ENCODE results near the gene LHFPL6.

LHFPL6 gene

DNA sequence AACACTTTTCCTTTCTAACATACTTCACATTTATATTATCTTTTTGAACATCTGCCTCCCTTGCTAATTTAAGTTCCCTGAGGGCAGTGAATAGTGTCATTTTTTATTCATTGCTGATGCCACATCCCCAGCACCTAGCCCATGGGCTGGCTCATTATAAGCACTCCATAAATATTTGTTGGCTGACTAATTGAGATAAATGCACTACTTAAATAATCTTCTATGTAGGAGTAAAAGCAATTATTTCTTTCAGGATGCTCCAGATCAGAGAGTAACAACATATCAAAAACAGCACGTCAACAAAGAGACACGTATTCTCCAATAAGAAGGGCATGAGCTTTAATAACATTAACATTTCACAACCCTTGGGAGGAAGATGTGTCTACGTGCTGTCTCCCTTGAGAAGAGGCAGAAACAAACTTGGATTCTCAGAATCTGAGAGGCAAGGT lies 228.2 kb downstream of the LHFPL6 start:
- Histone ChIP-seq H3K27ac (ENCODE audit: low read depth, low read length) (no peak overlapping the region), H3K9ac (ENCODE audit: low read length in 5 of 5) (no peak overlapping the region), H3K9me3 (ENCODE audit: control insufficient read depth in 5 of 5, low read length in 5 of 5) (no peaks in the 10 kb centered on the region), H3K27me3 (ENCODE audit: control insufficient read depth in 5 of 5, insufficient read depth in 4 of 5, low read length in 5 of 5) (no peaks in the 10 kb centered on the region), H3K4me3 (ENCODE audit: low read depth in 1 of 5, low read length in 5 of 5) (no peak overlapping the region), H3K4me1 (ENCODE audit: control insufficient read depth in 5 of 5, insufficient read depth in 5 of 5, low read length in 5 of 5) (peaks cover 0 to 8% (median 5%) of the 10 kb centered on the region in 5 donors), H3K36me3 (ENCODE audit: control insufficient read depth in 5 of 5, insufficient read depth in 5 of 5, low read length in 5 of 5) (peaks cover 0 to 3% (median 0%) of the 10 kb centered on the region in 5 donors)

DNA sequence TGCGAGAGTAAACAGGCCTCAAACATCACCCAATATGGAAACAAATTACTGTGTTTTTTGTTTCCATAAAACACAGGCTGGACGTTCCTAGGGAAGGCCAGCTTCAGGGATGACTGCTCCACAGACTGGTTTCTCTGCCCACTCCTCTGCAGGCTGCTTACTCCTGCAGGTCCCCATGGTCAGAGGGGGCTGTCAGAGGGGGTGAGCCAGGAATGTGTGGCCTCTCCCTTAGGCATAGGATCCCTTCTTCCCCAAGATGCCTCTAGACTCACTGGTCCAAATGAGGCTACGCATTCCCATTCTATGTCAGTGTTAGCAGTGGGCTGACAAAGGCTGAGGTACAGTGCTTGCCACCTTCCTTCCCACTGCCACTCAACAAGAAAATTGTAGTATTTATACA lies 229.8 kb downstream of the LHFPL6 start:
- no peak overlapping the region for H3K9ac ChIP-seq (ENCODE audit: low read length in 5 of 5)
- H3K4me3 ChIP-seq (ENCODE audit: low read depth in 1 of 5, low read length in 5 of 5): no peak overlapping the region
- no peak overlapping the region for H3K27ac ChIP-seq (ENCODE audit: low read depth, low read length)
- no peaks in the 10 kb centered on the region for H3K9me3 ChIP-seq (ENCODE audit: control insufficient read depth in 5 of 5, low read length in 5 of 5)
- H3K4me1 ChIP-seq (ENCODE audit: control insufficient read depth in 5 of 5, insufficient read depth in 5 of 5, low read length in 5 of 5): peaks cover 0 to 7% (median 4%) of the 10 kb centered on the region in 5 donors
- peaks cover 0 to 3% (median 0%) of the 10 kb centered on the region in 5 donors for H3K36me3 ChIP-seq (ENCODE audit: control insufficient read depth in 5 of 5, insufficient read depth in 5 of 5, low read length in 5 of 5)
- H3K27me3 ChIP-seq (ENCODE audit: control insufficient read depth in 5 of 5, insufficient read depth in 4 of 5, low read length in 5 of 5): no peaks in the 10 kb centered on the region

DNA sequence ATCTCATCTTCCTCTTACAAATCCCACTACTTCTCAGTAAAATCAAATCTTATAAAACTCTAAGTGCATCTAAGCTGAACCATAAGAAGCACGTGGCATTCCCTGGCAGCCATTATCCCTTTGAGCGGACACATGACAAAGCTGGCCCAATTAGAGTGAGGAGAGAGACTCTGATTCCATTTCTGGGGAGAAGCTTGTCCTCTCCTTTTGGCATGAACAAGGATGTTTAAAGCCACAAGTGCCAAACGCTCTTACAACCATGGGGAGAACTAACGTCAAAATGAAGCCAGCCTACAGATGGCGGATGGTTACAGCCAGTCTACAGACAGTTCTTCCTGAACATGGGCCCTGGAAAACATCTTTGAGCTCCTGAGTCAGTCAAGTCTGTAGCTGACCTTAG lies 231.3 kb downstream of the LHFPL6 start:
- no peaks in the 10 kb centered on the region for H3K9me3 ChIP-seq (ENCODE audit: control insufficient read depth in 5 of 5, low read length in 5 of 5)
- peaks cover 0 to 7% (median 4%) of the 10 kb centered on the region in 5 donors for H3K4me1 ChIP-seq (ENCODE audit: control insufficient read depth in 5 of 5, insufficient read depth in 5 of 5, low read length in 5 of 5)
- no peaks in the 10 kb centered on the region for H3K36me3 ChIP-seq (ENCODE audit: control insufficient read depth in 5 of 5, insufficient read depth in 5 of 5, low read length in 5 of 5)
- H3K9ac ChIP-seq (ENCODE audit: low read length in 5 of 5): no peak overlapping the region
- no peak overlapping the region for H3K27ac ChIP-seq (ENCODE audit: low read depth, low read length)
- no peak overlapping the region for H3K4me3 ChIP-seq (ENCODE audit: low read depth in 1 of 5, low read length in 5 of 5)
- H3K27me3 ChIP-seq (ENCODE audit: control insufficient read depth in 5 of 5, insufficient read depth in 4 of 5, low read length in 5 of 5): no peaks in the 10 kb centered on the region

DNA sequence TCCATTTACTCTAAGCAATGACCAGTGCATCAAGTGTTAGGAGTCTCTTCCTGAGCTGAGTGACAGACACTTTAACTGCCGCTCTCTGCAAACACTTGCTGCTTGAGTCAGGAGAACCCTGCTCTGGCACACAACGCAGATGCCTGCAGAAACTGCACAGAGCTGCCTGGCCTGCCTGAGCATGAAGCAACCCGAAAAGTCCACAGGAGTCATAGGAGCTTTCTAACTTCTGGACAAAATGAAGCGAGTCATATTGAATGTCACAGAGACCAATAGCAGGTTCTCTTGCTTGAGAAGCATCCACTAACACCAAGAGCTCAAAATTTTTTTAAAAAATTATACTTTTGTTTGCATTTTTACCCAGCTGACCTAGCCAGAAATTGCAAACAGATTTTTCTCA lies 232.4 kb downstream of the LHFPL6 start:
- H3K27me3 ChIP-seq (ENCODE audit: control insufficient read depth in 5 of 5, insufficient read depth in 4 of 5, low read length in 5 of 5): no peaks in the 10 kb centered on the region
- H3K9me3 ChIP-seq (ENCODE audit: control insufficient read depth in 5 of 5, low read length in 5 of 5): no peaks in the 10 kb centered on the region
- H3K36me3 ChIP-seq (ENCODE audit: control insufficient read depth in 5 of 5, insufficient read depth in 5 of 5, low read length in 5 of 5): no peaks in the 10 kb centered on the region
- H3K4me1 ChIP-seq (ENCODE audit: control insufficient read depth in 5 of 5, insufficient read depth in 5 of 5, low read length in 5 of 5): peaks cover 0 to 9% (median 5%) of the 10 kb centered on the region in 5 donors
- no peak overlapping the region for H3K4me3 ChIP-seq (ENCODE audit: low read depth in 1 of 5, low read length in 5 of 5)
- H3K27ac ChIP-seq (ENCODE audit: low read depth, low read length): no peak overlapping the region
- no peak overlapping the region for H3K9ac ChIP-seq (ENCODE audit: low read length in 5 of 5)

DNA sequence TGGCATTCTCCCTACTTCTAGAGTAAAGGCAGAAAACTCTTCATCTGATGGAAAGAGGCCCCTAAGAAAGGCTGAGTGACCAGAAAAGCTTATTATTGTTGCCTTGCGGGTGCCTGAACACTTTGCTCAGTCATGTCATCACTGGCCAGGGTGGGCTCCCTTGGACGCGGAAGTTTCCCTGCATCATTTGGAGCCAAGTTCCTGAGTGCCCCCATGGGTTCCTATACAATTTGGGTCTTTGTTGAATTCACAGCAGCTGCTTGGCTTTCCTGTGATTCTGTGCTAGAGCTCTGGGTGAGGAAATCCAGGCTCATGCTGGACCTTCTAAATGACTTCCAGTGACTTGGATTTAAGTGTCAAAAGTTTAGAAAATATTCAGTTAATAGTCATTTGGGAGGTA lies 232.9 kb downstream of the LHFPL6 start:
- Histone ChIP-seq H3K36me3 (ENCODE audit: control insufficient read depth in 5 of 5, insufficient read depth in 5 of 5, low read length in 5 of 5) (no peaks in the 10 kb centered on the region), H3K4me3 (ENCODE audit: low read depth in 1 of 5, low read length in 5 of 5) (no peak overlapping the region), H3K4me1 (ENCODE audit: control insufficient read depth in 5 of 5, insufficient read depth in 5 of 5, low read length in 5 of 5) (peaks cover 0 to 14% (median 8%) of the 10 kb centered on the region in 5 donors), H3K27ac (ENCODE audit: low read depth, low read length) (no peak overlapping the region), H3K9ac (ENCODE audit: low read length in 5 of 5) (no peak overlapping the region), H3K27me3 (ENCODE audit: control insufficient read depth in 5 of 5, insufficient read depth in 4 of 5, low read length in 5 of 5) (no peaks in the 10 kb centered on the region), H3K9me3 (ENCODE audit: control insufficient read depth in 5 of 5, low read length in 5 of 5) (no peaks in the 10 kb centered on the region)

DNA sequence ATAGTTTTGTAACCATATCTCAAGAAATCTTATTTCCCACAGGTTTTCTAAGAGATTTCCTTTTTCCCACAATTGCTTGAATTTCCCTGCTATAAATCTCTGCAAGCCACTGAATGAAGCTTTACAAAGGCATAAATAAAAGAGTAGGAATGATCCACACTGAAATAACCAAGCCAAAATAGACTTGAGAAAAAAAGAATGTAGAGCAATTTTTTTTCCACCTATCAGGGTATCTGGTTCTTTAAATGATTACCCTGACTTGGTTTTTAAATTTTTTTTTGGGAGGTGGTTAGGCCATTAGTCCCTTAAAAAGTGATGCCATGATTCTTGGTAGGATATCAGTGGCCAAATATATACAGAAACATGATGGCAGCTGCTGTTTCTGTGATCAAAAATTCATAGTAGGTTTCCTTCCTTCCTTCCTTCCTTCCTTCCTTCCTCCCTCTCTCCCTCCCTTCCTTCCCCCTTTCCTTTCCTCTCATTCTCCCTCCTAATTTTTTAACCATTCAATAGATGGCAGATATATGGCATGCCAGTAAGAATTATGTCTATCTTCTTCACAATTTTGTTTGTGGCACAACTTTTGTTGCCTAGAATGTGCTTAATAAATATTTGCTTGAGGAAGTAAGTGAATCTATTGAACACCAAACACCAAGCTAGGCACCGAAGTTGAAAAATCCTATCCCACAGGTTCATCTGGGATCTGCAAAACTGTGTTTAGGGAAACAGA lies 233.7 kb downstream of the LHFPL6 start:
- no peak overlapping the region for H3K4me3 ChIP-seq (ENCODE audit: low read depth in 1 of 5, low read length in 5 of 5)
- H3K9ac ChIP-seq (ENCODE audit: low read length in 5 of 5): no peak overlapping the region
- no peaks in the 10 kb centered on the region for H3K36me3 ChIP-seq (ENCODE audit: control insufficient read depth in 5 of 5, insufficient read depth in 5 of 5, low read length in 5 of 5)
- H3K27ac ChIP-seq (ENCODE audit: low read depth, low read length): no peak overlapping the region
- peaks cover 0 to 14% (median 8%) of the 10 kb centered on the region in 5 donors for H3K4me1 ChIP-seq (ENCODE audit: control insufficient read depth in 5 of 5, insufficient read depth in 5 of 5, low read length in 5 of 5)
- H3K9me3 ChIP-seq (ENCODE audit: control insufficient read depth in 5 of 5, low read length in 5 of 5): no peaks in the 10 kb centered on the region
- no peaks in the 10 kb centered on the region for H3K27me3 ChIP-seq (ENCODE audit: control insufficient read depth in 5 of 5, insufficient read depth in 4 of 5, low read length in 5 of 5)

DNA sequence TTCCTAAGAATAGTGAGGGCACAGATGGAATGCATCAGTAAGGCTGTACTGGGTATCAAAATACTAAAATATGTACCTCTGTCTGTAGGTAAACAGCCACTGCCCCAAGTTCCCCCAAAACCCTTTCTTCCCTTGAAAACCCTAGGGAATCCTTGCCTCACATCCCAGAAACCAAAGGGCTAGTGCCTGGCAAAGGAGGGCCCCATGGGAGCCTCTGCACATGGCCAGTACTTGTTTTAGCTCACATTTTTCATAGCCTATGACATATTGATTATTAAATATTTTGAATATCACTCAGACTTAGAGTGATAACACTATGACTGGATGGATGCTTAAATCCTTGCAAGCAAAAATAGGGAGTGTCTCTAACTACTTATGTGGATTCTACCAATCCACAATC lies 237.1 kb downstream of the LHFPL6 start:
- Histone ChIP-seq H3K9me3 (ENCODE audit: control insufficient read depth in 5 of 5, low read length in 5 of 5) (no peaks in the 10 kb centered on the region), H3K27me3 (ENCODE audit: control insufficient read depth in 5 of 5, insufficient read depth in 4 of 5, low read length in 5 of 5) (no peaks in the 10 kb centered on the region), H3K36me3 (ENCODE audit: control insufficient read depth in 5 of 5, insufficient read depth in 5 of 5, low read length in 5 of 5) (no peaks in the 10 kb centered on the region), H3K27ac (ENCODE audit: low read depth, low read length) (no peak overlapping the region), H3K9ac (ENCODE audit: low read length in 5 of 5) (no peak overlapping the region), H3K4me1 (ENCODE audit: control insufficient read depth in 5 of 5, insufficient read depth in 5 of 5, low read length in 5 of 5) (peaks cover 5 to 16% (median 8%) of the 10 kb centered on the region in 5 donors), H3K4me3 (ENCODE audit: low read depth in 1 of 5, low read length in 5 of 5) (no peak overlapping the region)

DNA sequence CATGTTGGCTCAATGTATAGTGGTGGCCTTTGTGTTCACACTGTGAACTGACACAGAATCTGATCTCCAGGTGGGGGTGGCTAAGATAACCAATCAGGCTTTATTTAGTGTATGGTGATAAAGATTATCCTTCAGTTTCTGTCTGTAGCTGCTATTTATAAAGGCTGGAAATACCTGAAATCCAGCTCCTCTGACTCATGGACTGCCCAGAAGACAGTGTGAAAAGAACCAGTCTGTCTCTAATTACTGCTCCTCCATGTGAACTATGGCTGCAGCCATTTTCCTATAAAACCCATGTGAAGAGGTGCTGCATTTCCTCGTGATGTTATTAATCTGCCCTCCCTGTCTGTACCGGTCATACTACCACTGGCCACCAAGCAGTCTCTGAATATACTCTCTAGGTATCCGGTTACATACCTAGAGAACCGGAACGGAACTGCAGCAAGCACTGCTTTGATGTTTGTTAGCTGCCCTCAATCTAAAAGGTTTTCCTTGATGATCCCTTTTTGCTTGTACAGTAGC lies 238.0 kb downstream of the LHFPL6 start:
- H3K27me3 ChIP-seq (ENCODE audit: control insufficient read depth in 5 of 5, insufficient read depth in 4 of 5, low read length in 5 of 5): no peaks in the 10 kb centered on the region
- H3K4me1 ChIP-seq (ENCODE audit: control insufficient read depth in 5 of 5, insufficient read depth in 5 of 5, low read length in 5 of 5): peaks cover 5 to 16% (median 8%) of the 10 kb centered on the region in 5 donors
- H3K36me3 ChIP-seq (ENCODE audit: control insufficient read depth in 5 of 5, insufficient read depth in 5 of 5, low read length in 5 of 5): no peaks in the 10 kb centered on the region
- H3K4me3 ChIP-seq (ENCODE audit: low read depth in 1 of 5, low read length in 5 of 5): no peak overlapping the region
- no peak overlapping the region for H3K27ac ChIP-seq (ENCODE audit: low read depth, low read length)
- H3K9me3 ChIP-seq (ENCODE audit: control insufficient read depth in 5 of 5, low read length in 5 of 5): no peaks in the 10 kb centered on the region
- H3K9ac ChIP-seq (ENCODE audit: low read length in 5 of 5): no peak overlapping the region

DNA sequence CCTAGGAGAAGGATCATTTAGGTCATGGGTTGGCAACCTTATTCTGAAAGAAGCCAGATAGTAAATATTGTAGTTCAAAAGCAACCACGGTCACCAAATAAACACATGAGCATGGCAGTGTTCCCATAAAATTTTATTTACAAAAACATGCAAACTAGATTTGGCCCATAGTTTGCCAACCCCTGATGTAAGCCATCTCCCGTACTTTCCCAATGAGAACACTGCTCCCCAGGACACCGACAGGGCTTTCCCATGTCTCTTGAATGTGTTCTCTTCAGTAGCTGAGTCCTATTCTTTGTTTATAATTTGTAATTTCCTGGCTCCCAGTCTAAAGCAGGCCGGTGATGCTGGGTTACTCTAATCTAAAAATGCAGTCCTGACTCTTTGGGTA lies 239.6 kb downstream of the LHFPL6 start:
- Histone ChIP-seq H3K9me3 (ENCODE audit: control insufficient read depth in 5 of 5, low read length in 5 of 5) (no peaks in the 10 kb centered on the region), H3K4me1 (ENCODE audit: control insufficient read depth in 5 of 5, insufficient read depth in 5 of 5, low read length in 5 of 5) (peaks cover 5 to 16% (median 8%) of the 10 kb centered on the region in 5 donors), H3K9ac (ENCODE audit: low read length in 5 of 5) (no peak overlapping the region), H3K27me3 (ENCODE audit: control insufficient read depth in 5 of 5, insufficient read depth in 4 of 5, low read length in 5 of 5) (no peaks in the 10 kb centered on the region), H3K36me3 (ENCODE audit: control insufficient read depth in 5 of 5, insufficient read depth in 5 of 5, low read length in 5 of 5) (no peaks in the 10 kb centered on the region), H3K27ac (ENCODE audit: low read depth, low read length) (no peak overlapping the region), H3K4me3 (ENCODE audit: low read depth in 1 of 5, low read length in 5 of 5) (no peak overlapping the region)

DNA sequence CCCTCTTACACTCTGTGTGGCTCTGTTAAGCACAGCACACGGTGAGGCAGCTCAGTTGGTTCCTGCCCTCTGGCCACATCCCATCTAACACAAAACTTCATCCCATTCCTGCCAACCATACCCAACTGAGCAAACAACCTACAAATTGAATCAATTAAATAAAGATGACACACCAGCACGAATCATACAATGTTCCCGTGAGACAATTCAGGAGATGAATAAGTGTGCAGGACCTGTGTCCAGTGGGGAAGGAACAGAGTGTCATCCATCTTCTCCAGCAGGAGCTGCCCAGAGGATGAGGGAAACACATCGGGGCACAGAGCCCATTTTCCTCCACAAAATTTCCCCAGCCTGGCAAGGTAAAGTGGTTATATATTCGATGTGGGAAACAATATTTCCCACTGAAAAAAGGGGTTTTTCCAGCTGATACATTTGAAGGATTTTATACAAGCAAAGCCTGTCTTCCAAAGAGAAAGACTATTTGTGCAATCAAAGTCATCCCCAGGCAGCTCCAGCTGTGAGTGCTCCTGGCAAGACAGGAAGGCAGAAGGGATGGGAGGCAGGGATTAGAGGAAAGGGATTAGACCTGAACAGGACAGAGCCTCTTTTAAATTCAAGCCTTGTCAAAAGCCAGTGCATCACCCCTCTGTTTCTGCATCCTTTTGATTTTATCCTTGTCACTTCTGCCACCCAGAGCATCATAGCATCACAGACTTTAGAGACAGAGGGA lies 240.2 kb downstream of the LHFPL6 start:
- H3K27me3 ChIP-seq (ENCODE audit: control insufficient read depth in 5 of 5, insufficient read depth in 4 of 5, low read length in 5 of 5): no peaks in the 10 kb centered on the region
- peaks cover 5 to 16% (median 8%) of the 10 kb centered on the region in 5 donors for H3K4me1 ChIP-seq (ENCODE audit: control insufficient read depth in 5 of 5, insufficient read depth in 5 of 5, low read length in 5 of 5)
- no peak overlapping the region for H3K9ac ChIP-seq (ENCODE audit: low read length in 5 of 5)
- no peaks in the 10 kb centered on the region for H3K9me3 ChIP-seq (ENCODE audit: control insufficient read depth in 5 of 5, low read length in 5 of 5)
- no peak overlapping the region for H3K27ac ChIP-seq (ENCODE audit: low read depth, low read length)
- H3K36me3 ChIP-seq (ENCODE audit: control insufficient read depth in 5 of 5, insufficient read depth in 5 of 5, low read length in 5 of 5): no peaks in the 10 kb centered on the region
- no peak overlapping the region for H3K4me3 ChIP-seq (ENCODE audit: low read depth in 1 of 5, low read length in 5 of 5)
